Lower leg skin (tissue), 4 donors: Measurements from ENCODE around the gene SKI. TPM values are rescaled to one million over a fixed set of nuclear protein-coding genes. Genes with fewer than 3 reads are reported as not detected.

Source experiments
- DNase-seq, 2 donors: peaks; one replicate each; pipeline ENCODE4 v3.0.0-alpha.2; 2019; ENCODE audit warnings: low spot score in 2 of 2
- H3K4me3 ChIP-seq: fragments of 200-600 bp; sonication (generic); 2 replicates; pipeline ENCODE4 v1.5.1; 2017; ENCODE audit warnings: mild to moderate bottlenecking, low read depth; ENCODE audit not compliant: poor library complexity, severe bottlenecking
- CTCF ChIP-seq, 3 donors: fragments of 450-650 bp; IDR thresholded peaks; one replicate each; pipeline ENCODE4 v1.5.1; 2016; ENCODE audit warnings: antibody characterized with exemption in 3 of 3, mild to moderate bottlenecking in 3 of 3, moderate library complexity in 2 of 3
- POLR2A ChIP-seq, 2 donors: fragments of 450-650 bp; IDR thresholded peaks; one replicate each; pipeline ENCODE4 v1.6.1; 2016 to 2017; ENCODE audit warnings: antibody characterized with exemption in 2 of 2, mild to moderate bottlenecking in 1 of 2, moderate library complexity in 1 of 2
- WGBS, 2 donors: methylation state at CpG; one replicate each; pipeline ENCODE4 v1.1.5; 2018; 5-methylcytosine and 5-hydroxymethylcytosine counted together
- intact Hi-C: fragments of 100-400 bp; cut with DNase I; formaldehyde crosslinking; loops from one replicate; pipeline ENCODE4 v1.15.0; 2023; ENCODE audit warnings: low total_unique reads
- total RNA-seq, 4 donors: library from RNA; depleted of rRNA; stranded (reverse); fragments of >200 nt; gene quantifications; one replicate each; pipeline ENCODE4 v1.1.0, GENCODE V29; 2016

Gene SKI
- total RNA-seq, 4 donors from 2014 or later: 67.3 to 80.8 (median 75.4) TPM

GRCh38 chr1:2270260-2271100, 42.4 kb downstream of the SKI start:
- TF ChIP-seq POLR2A (IDR thresholded peaks at IDR 0.05) (no peak), CTCF (IDR thresholded peaks at IDR 0.05) (no peak)
- DNase-seq: no peak
- H3K4me3 ChIP-seq: no peak overlapping the region
- WGBS, 2 donors: 70 to 81% methylated on average over 15 to 25 of the region's 27 CpGs
- intact Hi-C loops: no loop called here

DNA sequence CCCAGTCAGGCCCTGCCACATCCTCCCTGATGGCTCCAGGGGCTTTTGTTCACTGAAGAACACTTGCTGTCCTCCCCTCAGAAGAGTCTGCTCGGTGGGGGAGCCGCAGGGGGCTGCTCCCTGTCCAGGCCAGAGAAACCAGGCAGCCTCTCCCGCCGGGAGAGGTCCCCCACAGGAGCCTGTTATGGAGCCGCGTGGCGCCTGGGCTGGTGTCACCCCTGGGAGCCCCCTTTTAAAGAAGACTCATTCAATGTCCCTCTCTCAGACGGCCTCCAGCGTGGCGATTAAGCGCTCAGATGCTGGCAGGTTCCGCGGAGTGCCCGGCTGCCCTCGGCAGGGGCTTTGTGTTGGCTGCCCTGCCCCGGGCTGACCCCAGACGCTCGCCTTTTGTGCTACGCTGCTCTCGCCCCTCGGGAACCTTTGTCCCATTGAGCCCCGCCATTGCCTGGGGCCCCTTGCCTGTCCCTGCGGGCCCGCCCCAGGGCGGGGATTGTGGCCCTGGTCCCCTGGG, 43.1 kb downstream of the SKI start:
- intact Hi-C loops: no loop called here
- TF ChIP-seq POLR2A (IDR thresholded peaks at IDR 0.05): no peak
- TF ChIP-seq CTCF (IDR thresholded peaks at IDR 0.05): no peak
- DNase-seq: no peak
- H3K4me3 ChIP-seq: no peak overlapping the region
- WGBS, 2 donors: 80 to 82% methylated on average over 25 of the region's 25 CpGs

DNA sequence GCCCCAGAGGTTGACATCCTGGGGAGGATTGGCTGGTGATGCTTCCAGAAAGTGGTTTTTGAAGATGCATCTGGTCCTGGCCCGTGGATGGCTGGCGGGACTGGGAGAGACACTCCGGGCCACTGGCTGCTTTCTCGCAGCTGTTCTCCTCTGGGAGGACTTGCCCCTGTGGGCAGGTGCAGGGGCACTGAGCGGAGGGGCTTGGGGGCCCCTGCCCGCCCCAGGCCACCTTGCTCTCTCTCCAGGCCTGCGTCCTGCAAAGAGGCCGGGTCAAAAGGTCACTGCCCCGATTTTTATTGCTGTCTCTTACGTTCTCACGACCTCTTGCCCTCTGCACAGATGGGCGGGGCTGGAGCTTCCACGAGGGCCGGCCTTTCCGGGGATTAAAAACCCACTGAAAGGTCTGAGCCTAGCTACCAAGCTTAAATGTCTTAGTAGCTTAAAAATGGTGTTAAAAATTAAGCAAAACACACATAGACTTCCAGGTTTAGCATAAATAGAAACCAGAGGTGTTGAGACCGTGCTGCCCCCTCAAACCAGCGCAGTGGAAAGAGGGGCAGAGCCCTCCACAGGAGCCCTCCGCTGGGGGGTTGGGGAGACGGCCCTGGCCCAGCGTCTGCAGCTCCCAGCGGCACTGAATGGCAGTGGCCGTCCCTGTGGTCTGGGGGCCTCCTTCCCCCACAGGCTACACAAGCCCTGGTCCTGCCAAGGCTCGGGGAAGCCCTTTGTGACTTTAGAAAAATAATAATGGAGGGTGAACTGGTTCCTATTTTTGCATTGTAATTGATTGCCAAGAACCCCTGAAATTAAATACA, 43.9 kb downstream of the SKI start:
- 52 to 58% methylated on average over 22 to 23 of the region's 23 CpGs for WGBS, 2 donors
- H3K4me3 ChIP-seq: no peak overlapping the region
- intact Hi-C loops: no loop called here
- TF ChIP-seq POLR2A (IDR thresholded peaks at IDR 0.05): no peak
- no peak for TF ChIP-seq CTCF (IDR thresholded peaks at IDR 0.05)
- no peak for DNase-seq

GRCh38 chr1:2272686-2273400, 44.7 kb downstream of the SKI start:
- TF ChIP-seq POLR2A (IDR thresholded peaks at IDR 0.05): no peak
- TF ChIP-seq CTCF (IDR thresholded peaks at IDR 0.05): no peak
- DNase-seq: no peak
- 52 to 67% methylated on average over 28 of the region's 28 CpGs for WGBS, 2 donors
- H3K4me3 ChIP-seq: no peak overlapping the region
- intact Hi-C loops: no loop called here

- intact Hi-C loops: no loop called here
- TF ChIP-seq POLR2A (IDR thresholded peaks at IDR 0.05): no peak
- TF ChIP-seq CTCF (IDR thresholded peaks at IDR 0.05): no peak
- 73 to 79% methylated on average over 24 to 25 of the region's 29 CpGs for WGBS, 2 donors
- no peak overlapping the region for H3K4me3 ChIP-seq
- DNase-seq: no peak
These were observed 45.4 kb downstream of the SKI start for GRCh38 chr1:2273401-2274090.
